ENCODE results near the gene NOL3. TPM values are rescaled to one million over a fixed set of nuclear protein-coding genes. Genes with fewer than 3 reads are reported as not detected.

The NOL3 gene
- polyA plus RNA-seq, 1 of the 3 experiments (the other 2 are of a cell fraction) = 34.1 TPM

- DNase-seq = no peak
- no peaks in the 10 kb centered on the region for H3K4me1 ChIP-seq (ENCODE audit: control insufficient read depth in 1 of 2, insufficient read depth in 2 of 2, low read depth in 1 of 2, low read length in 1 of 2)
- no peaks in the 10 kb centered on the region for H3K9me2 ChIP-seq
- POLR2A ChIA-PET = no interaction called here
- no peaks in the 10 kb centered on the region for H3K9me3 ChIP-seq
- H3K9ac ChIP-seq = no peak overlapping the region
- WGBS (ENCODE audit: low lambda C conversion rate) = 97% methylated on average over 3 of the region's 3 CpGs
- H3K79me2 ChIP-seq (ENCODE audit: insufficient read depth) = 0 out of 2 replicates have a peak, but pooled peaks cover 2% of the 10 kb centered on the region
- H3K4me2 ChIP-seq = no peak overlapping the region
- H3K4me3 ChIP-seq (ENCODE audit: low read depth in 2 of 2, low read length in 1 of 2) = no peak overlapping the region
- H3K27me3 ChIP-seq (ENCODE audit: insufficient read depth) = no peaks in the 10 kb centered on the region
- no peak overlapping the region for H3K27ac ChIP-seq (ENCODE audit: low read depth in 2 of 2, low read length in 1 of 2)
- peaks cover 34 to 40% of the 10 kb centered on the region in 2 experiments for H3K36me3 ChIP-seq (replicated peaks in 1 of 2; ENCODE audit: control insufficient read depth in 1 of 2, insufficient read depth in 2 of 2, low read length in 1 of 2)
- H2AFZ ChIP-seq (ENCODE audit: low read depth) = no peak overlapping the region
- CTCF ChIA-PET = interaction anchor here (0.9 to 2.8 kb wide), 6 partner anchors 9 to 143 kb away, joined by 3 to 11 read pairs (median 6); no protein-coding TSS in a partner anchor
- H3F3A ChIP-seq (replicated peaks; ENCODE audit: insufficient read depth) = no peaks in the 10 kb centered on the region
- H4K20me1 ChIP-seq (ENCODE audit: insufficient read depth) = no peaks in the 10 kb centered on the region
- TF ChIP-seq FOXM1 (IDR thresholded peaks at IDR 0.05; ENCODE audit: low read depth) (no peak), RCOR1 (IDR thresholded peaks at IDR 0.05; ENCODE audit: low read length) (no peak), NRF1 (IDR thresholded peaks at IDR 0.05; ENCODE audit: low read depth, low read length) (no peak), JUND (IDR thresholded peaks at IDR 0.05) (no peak), IRF3 (IDR thresholded peaks at IDR 0.05; ENCODE audit: low read depth, low read length) (no peak)
These were observed 41.5 kb upstream of the NOL3 start for GRCh38 chr16:67128887-67129286.

- DNase-seq = no peak
- Histone ChIP-seq H3K27ac (ENCODE audit: low read depth in 2 of 2, low read length in 1 of 2) (no peak overlapping the region), H3K9me3 (no peaks in the 10 kb centered on the region), H3K9me2 (no peaks in the 10 kb centered on the region), H3K4me3 (ENCODE audit: low read depth in 2 of 2, low read length in 1 of 2) (no peak overlapping the region), H3F3A (replicated peaks; ENCODE audit: insufficient read depth) (no peaks in the 10 kb centered on the region), H3K79me2 (ENCODE audit: insufficient read depth) (0 out of 2 replicates have a peak, but pooled peaks cover 2% of the 10 kb centered on the region), H3K9ac (no peak overlapping the region), H3K4me1 (ENCODE audit: control insufficient read depth in 1 of 2, insufficient read depth in 2 of 2, low read depth in 1 of 2, low read length in 1 of 2) (no peaks in the 10 kb centered on the region), H4K20me1 (ENCODE audit: insufficient read depth) (no peaks in the 10 kb centered on the region), H3K27me3 (ENCODE audit: insufficient read depth) (no peaks in the 10 kb centered on the region), H2AFZ (ENCODE audit: low read depth) (no peak overlapping the region), H3K4me2 (no peak overlapping the region), H3K36me3 (replicated peaks in 1 of 2; ENCODE audit: control insufficient read depth in 1 of 2, insufficient read depth in 2 of 2, low read length in 1 of 2) (peaks cover 32 to 42% of the 10 kb centered on the region in 2 experiments)
- ChIA-PET CTCF (interaction anchor here (0.6 to 2.8 kb wide), 6 partner anchors 9 to 197 kb away, joined by 3 to 11 read pairs (median 6); no protein-coding TSS in a partner anchor), POLR2A (no interaction called here)
- 95% methylated on average over 2 of the region's 3 CpGs for WGBS (ENCODE audit: low lambda C conversion rate)
- TF ChIP-seq MXI1 (IDR thresholded peaks at IDR 0.05; ENCODE audit: low read depth, low read length) (no peak), NRF1 (IDR thresholded peaks at IDR 0.05; ENCODE audit: low read depth, low read length) (no peak)
These were observed 40.9 kb upstream of the NOL3 start for GRCh38 chr16:67129422-67129821.

GRCh38 chr16:67137605-67138004, 32.7 kb upstream of the NOL3 start:
- Histone ChIP-seq H3K27ac (ENCODE audit: low read depth in 2 of 2, low read length in 1 of 2) (no peak overlapping the region), H3K4me3 (ENCODE audit: low read depth in 2 of 2, low read length in 1 of 2) (no peak overlapping the region), H3K36me3 (replicated peaks in 1 of 2; ENCODE audit: control insufficient read depth in 1 of 2, insufficient read depth in 2 of 2, low read length in 1 of 2) (peaks cover 52 to 60% of the 10 kb centered on the region in 2 experiments)

More at GRCh38 chr16:67137605-67138004, 32.7 kb upstream of the NOL3 start:
- 59% methylated on average over 2 of the region's 3 CpGs for WGBS (ENCODE audit: low lambda C conversion rate)
- TF ChIP-seq TEAD4 (IDR thresholded peaks at IDR 0.05; ENCODE audit: borderline replicate concordance, insufficient read depth) (no peak), GABPA (IDR thresholded peaks at IDR 0.05; ENCODE audit: low read depth) (no peak), PBX3 (IDR thresholded peaks at IDR 0.05) (0 out of 2 replicates have a peak, but pooled peaks have one; percentile 25), CHD2 (IDR thresholded peaks at IDR 0.05; ENCODE audit: low read length, partially characterized antibody) (no peak), EZH2phosphoT487 (IDR thresholded peaks at IDR 0.05; ENCODE audit: borderline replicate concordance, low read depth) (no peak), MAX (IDR thresholded peaks at IDR 0.05; ENCODE audit: low read depth) (no peak)
- CTCF ChIA-PET = interaction anchor here (0.9 to 7.9 kb wide), 3 partner anchors 8 to 113 kb away, joined by 3 to 50 read pairs (median 6); no protein-coding TSS in a partner anchor
- DNase-seq = no peak
- Histone ChIP-seq H3K9me3 (no peaks in the 10 kb centered on the region), H2AFZ (ENCODE audit: low read depth) (no peak overlapping the region), H3K27me3 (ENCODE audit: insufficient read depth) (no peaks in the 10 kb centered on the region), H4K20me1 (ENCODE audit: insufficient read depth) (no peaks in the 10 kb centered on the region), H3K4me1 (ENCODE audit: control insufficient read depth in 1 of 2, insufficient read depth in 2 of 2, low read depth in 1 of 2, low read length in 1 of 2) (no peaks in the 10 kb centered on the region), H3K9me2 (no peaks in the 10 kb centered on the region), H3K79me2 (ENCODE audit: insufficient read depth) (0 out of 2 replicates have a peak, but pooled peaks cover 2% of the 10 kb centered on the region), H3K9ac (no peak overlapping the region), H3K4me2 (no peak overlapping the region), H3F3A (replicated peaks; ENCODE audit: insufficient read depth) (no peaks in the 10 kb centered on the region)
- POLR2A ChIA-PET = no interaction called here
